VCaP (cell line): Measurements from ENCODE around the gene CMTM7.

Source experiments
- H3K27ac ChIP-seq: fragments of 450-650 bp; 2 replicates; pipeline ENCODE4 v1.5.1; 2017
- CTCF ChIP-seq: fragments of 450-650 bp; conservative IDR thresholded peaks from 2 replicates; pipeline ENCODE4 v1.5.1; 2017; ENCODE audit warnings: mild to moderate bottlenecking, moderate library complexity

The CMTM7 gene

GRCh38 chr3:32442766-32443165, 51.1 kb downstream of the CMTM7 start:
- no peak overlapping the region for H3K27ac ChIP-seq
- TF ChIP-seq CTCF = no peak

GRCh38 chr3:32443478-32443877, 51.8 kb downstream of the CMTM7 start:
- H3K27ac ChIP-seq = no peak overlapping the region
- no peak for TF ChIP-seq CTCF

GRCh38 chr3:32447865-32448400, 56.3 kb downstream of the CMTM7 start:
- TF ChIP-seq CTCF = no peak
- no peak overlapping the region for H3K27ac ChIP-seq

GRCh38 chr3:32448686-32449474, 57.2 kb downstream of the CMTM7 start:
- H3K27ac ChIP-seq = no peak overlapping the region
- no peak for TF ChIP-seq CTCF

GRCh38 chr3:32449691-32450090, 58.0 kb downstream of the CMTM7 start:
- no peak overlapping the region for H3K27ac ChIP-seq
- TF ChIP-seq CTCF = no peak

GRCh38 chr3:32450426-32450825, 58.8 kb downstream of the CMTM7 start:
- TF ChIP-seq CTCF = no peak
- no peak overlapping the region for H3K27ac ChIP-seq

- no peak for TF ChIP-seq CTCF
- no peak overlapping the region for H3K27ac ChIP-seq
Observed at GRCh38 chr3:32450992-32451659, 59.5 kb downstream of the CMTM7 start.
